GM12878 (cell line): ENCODE data around the gene BAZ2B. TPM values are rescaled to one million over a fixed set of nuclear protein-coding genes. Genes with fewer than 3 reads are reported as not detected.

Experiments
- ATAC-seq: fragments of 200-7000 bp; cut with Tn5 transposase; 3 replicates; pipeline ENCODE4 v1.9.1; 2020; ENCODE audit warnings: mild to moderate bottlenecking, moderate library complexity
- BruUV-seq: library from RNA; stranded (reverse); fragments of 400-500 nt; replicated peaks from 2 replicates; lab custom pipeline; 2021; lab: Mats Ljungman, UMichigan
- CTCF ChIA-PET: fragments of 300-600 bp; sonication (Branson Sonifier 250); formaldehyde crosslinking; extraction: SDS; loops from one replicate; lab custom pipeline; 2021; ENCODE audit warnings: inconsistent platforms; lab: Yijun Ruan, JAX
- POLR2A ChIA-PET: fragments of 350-600 bp; formaldehyde crosslinking; extraction: SDS; loops from one replicate; lab custom pipeline; 2021; ENCODE audit warnings: inconsistent platforms; lab: Charles Lee
- RAD21 ChIA-PET: fragments of 300-600 bp; sonication (Branson Sonifier 250); formaldehyde crosslinking; loops from one replicate; lab custom pipeline; 2023; ENCODE audit warnings: antibody characterized with exemption; ENCODE audit not compliant: unreplicated experiment; lab: Charles Lee
- SMC1A ChIA-PET: fragments of 300-600 bp; sonication (Branson Sonifier 250); formaldehyde crosslinking; loops from one replicate; lab custom pipeline; 2023; ENCODE audit not compliant: unreplicated experiment, uncharacterized antibody; lab: Charles Lee
- DNase-seq: peaks from one replicate; pipeline ENCODE4 v3.0.0-alpha.2; 2011; ENCODE audit warnings: low read depth, low spot score
- FAIRE-seq: peaks from 3 replicates; lab custom pipeline; 2011; peaks lifted over from hg19 to GRCh38; lab: Jason Lieb, UNC
- H2AFZ ChIP-seq: 2 replicates; pipeline ENCODE4 v1.6.0; 2011; ENCODE audit warnings: low read depth, low read length, control low read depth; ENCODE audit not compliant: control insufficient read depth
- H3K27ac ChIP-seq: 2 replicates; pipeline ENCODE4 v1.5.1; 2011; ENCODE audit warnings: control low read depth; ENCODE audit not compliant: control insufficient read depth, insufficient read depth
- H3K27me3 ChIP-seq, 2 experiments: replicated peaks in 1 of 2; 2 replicates each; pipeline versions ENCODE4 v1.6.0 to v1.6.1; 2011; ENCODE audit warnings: low read length in 1 of 2; ENCODE audit not compliant: control insufficient read depth in 2 of 2, insufficient read depth in 2 of 2
- H3K36me3 ChIP-seq, 2 experiments: 2 replicates each; pipeline ENCODE4 v1.5.1; 2011; ENCODE audit warnings: low read length in 1 of 2; ENCODE audit not compliant: control insufficient read depth in 2 of 2, insufficient read depth in 2 of 2
- H3K4me1 ChIP-seq: 2 replicates; pipeline ENCODE4 v1.6.1; 2011; ENCODE audit warnings: mild to moderate bottlenecking, low read length, moderate library complexity, mixed read lengths; ENCODE audit not compliant: control insufficient read depth, insufficient read depth
- H3K4me2 ChIP-seq: 2 replicates; pipeline ENCODE4 v1.6.0; 2011; ENCODE audit warnings: control low read depth; ENCODE audit not compliant: control insufficient read depth, insufficient read depth
- H3K4me3 ChIP-seq: fragments of 200-600 bp; sonication (generic); 2 replicates; pipeline ENCODE4 v1.5.1; 2016
- H3K79me2 ChIP-seq: 2 replicates; pipeline ENCODE4 v1.6.0; 2011; ENCODE audit warnings: low read length; ENCODE audit not compliant: control insufficient read depth, insufficient read depth
- H3K9ac ChIP-seq: 2 replicates; pipeline ENCODE4 v1.8.0; 2011; ENCODE audit warnings: low read length, control low read depth, mixed read lengths; ENCODE audit not compliant: control insufficient read depth, insufficient read depth
- H3K9me3 ChIP-seq: replicated peaks from 3 replicates; pipeline ENCODE4 v1.5.1; 2011; ENCODE audit warnings: mild to moderate bottlenecking, low read length; ENCODE audit not compliant: control insufficient read depth, insufficient read depth
- H4K20me1 ChIP-seq: 2 replicates; pipeline ENCODE4 v1.6.0; 2011; ENCODE audit not compliant: control insufficient read depth, insufficient read depth
- ASH2L ChIP-seq: fragments of 300-600, 200-600 bp; sonication (generic); IDR thresholded peaks from 2 replicates; pipeline ENCODE4 v1.6.1; 2017; ENCODE audit warnings: low read depth, mild to moderate bottlenecking, borderline replicate concordance
- EED ChIP-seq: sonication (generic); IDR thresholded peaks from 2 replicates; pipeline ENCODE4 v1.6.1; 2016; ENCODE audit warnings: antibody characterized with exemption, low read depth
- ETV6 ChIP-seq, 2 experiments: fragments of 450-650 bp in 1 of 2; IDR thresholded peaks in 1 of 2; conservative IDR thresholded peaks in 1 of 2; 2 replicates each; pipeline ENCODE4 v1.6.1; 2014; ENCODE audit warnings: antibody characterized with exemption in 1 of 2, borderline replicate concordance in 1 of 2, low read depth in 1 of 2, mild to moderate bottlenecking in 1 of 2, moderate library complexity in 1 of 2
- IKZF1 ChIP-seq: fragments of 450-650 bp; conservative IDR thresholded peaks from 2 replicates; pipeline ENCODE4 v1.6.1; 2017; ENCODE audit warnings: antibody characterized with exemption, mild to moderate bottlenecking
- MEF2B ChIP-seq: fragments of 450-650 bp; IDR thresholded peaks from 2 replicates; pipeline ENCODE4 v1.6.1; 2018; ENCODE audit warnings: mild to moderate bottlenecking, moderate library complexity; ENCODE audit not compliant: partially characterized antibody, poor library complexity, severe bottlenecking
- NFXL1 ChIP-seq: fragments of 450-650 bp; IDR thresholded peaks from 2 replicates; pipeline ENCODE4 v1.6.1; 2017; ENCODE audit warnings: antibody characterized with exemption, mild to moderate bottlenecking, borderline replicate concordance
- RB1 ChIP-seq: fragments of 450-650 bp; formaldehyde crosslinking; IDR thresholded peaks from 2 replicates; pipeline ENCODE4 v1.6.1; 2017; ENCODE audit warnings: mild to moderate bottlenecking, borderline replicate concordance
- SPI1 ChIP-seq: IDR thresholded peaks from 2 replicates; pipeline ENCODE4 v1.6.1; 2011; ENCODE audit warnings: low read depth, mild to moderate bottlenecking, low read length, moderate library complexity, borderline replicate concordance; ENCODE audit not compliant: insufficient read depth
- SUPT20H ChIP-seq: IDR thresholded peaks from 2 replicates; pipeline ENCODE4 v1.6.1; 2011; ENCODE audit warnings: low read depth, mild to moderate bottlenecking, low read length, moderate library complexity, borderline replicate concordance; ENCODE audit not compliant: control insufficient read depth
- TARDBP ChIP-seq: IDR thresholded peaks from 2 replicates; pipeline ENCODE4 v1.6.1; 2016; ENCODE audit warnings: borderline replicate concordance
- YBX1 ChIP-seq: fragments of 450-650 bp; IDR thresholded peaks from 2 replicates; pipeline ENCODE4 v1.6.1; 2016; ENCODE audit warnings: antibody characterized with exemption
- ZNF24 ChIP-seq: fragments of 450-650 bp; IDR thresholded peaks from 2 replicates; pipeline ENCODE4 v1.6.1; 2017; ENCODE audit warnings: antibody characterized with exemption, mild to moderate bottlenecking
- in situ Hi-C: fragments of 300-500 bp; cut with MboI; formaldehyde crosslinking; loops from 9 replicates; pipeline ENCODE4 v1.14.3; 2018; ENCODE audit warnings: mixed read lengths
- intact Hi-C: fragments of 100-400 bp; cut with micrococcal nuclease; formaldehyde crosslinking; loops from one replicate; pipeline ENCODE4 v1.14.2; 2022; ENCODE audit not compliant: unreplicated experiment
- polyA plus RNA-seq, 11 experiments: library from polyadenylated mRNA; depleted of rRNA in 4 of 11; unstranded in 6 of 11; stranded (reverse) in 5 of 11; fragments of >200 nt; fragmentation: Nextera tagmentation in 4 of 11; fragmentation: Illumina TruSeq in 1 of 11; extraction: Ambion mirVana in 4 of 11; extraction: Trizol in 1 of 11; gene quantifications; 1 replicate in 1 of 11; 2 replicates in 10 of 11; pipeline versions ENCODE4 v1.2.1 to v1.2.3, GENCODE V29; 2011 to 2016; ENCODE audit warnings: inconsistent platforms in 2 of 11, missing spikeins in 2 of 11, low read depth in 1 of 11
- total RNA-seq, 4 experiments: library from RNA; depleted of rRNA in 3 of 4; stranded (reverse); fragments of >200 nt in 3 of 4; fragmentation: Illumina TruSeq in 1 of 4; extraction: Trizol in 1 of 4; gene quantifications; 2 replicates each; pipeline versions ENCODE4 v1.2.1 to v1.2.3, GENCODE V29; 2013 to 2021

BAZ2B gene
- total and polyA plus RNA-seq, 10 of the 15 experiments (the other 5 are each of a cell fraction or from before 2014, with no cell fraction given), result 8.8 to 49.7 (median 24.7) TPM

- intact Hi-C loops (no loop called here), in situ Hi-C loops (no loop called here)
- no peak overlapping the region for H3K27ac ChIP-seq
- TF ChIP-seq ASH2L, result no peak
- no peak for TF ChIP-seq YBX1
- TF ChIP-seq IKZF1, result no peak
- no peak for TF ChIP-seq TARDBP
- no peak for TF ChIP-seq MEF2B
- peak; percentile 18; the same call in 1 of the 2 replicates for TF ChIP-seq SPI1
- TF ChIP-seq SUPT20H, result no peak
- TF ChIP-seq EED, result no peak
- no peak for TF ChIP-seq ZNF24
- TF ChIP-seq ETV6 (conservative IDR thresholded peaks at IDR 0.05 in 1 of 2, IDR thresholded peaks at IDR 0.05 in 1 of 2; ENCODE audit: borderline replicate concordance in 1 of 2, low read depth in 1 of 2), result peak in 1 of 2 experiments; percentile 44; a peak in 1 of 4 replicates
- TF ChIP-seq RB1, result no peak
- no peak for TF ChIP-seq NFXL1
- no peak overlapping the region for H3K4me2 ChIP-seq
- no peak overlapping the region for H2AFZ ChIP-seq
- H3K9ac ChIP-seq, result no peak overlapping the region
- CTCF ChIA-PET, result interaction anchor here (1.0 kb wide), 1 partner anchor 29 kb away, joined by 3 read pairs; no protein-coding TSS in a partner anchor
- RAD21 ChIA-PET, result interaction anchor here (0.6 kb wide), 1 partner anchor 19 kb away, joined by 3 read pairs; no protein-coding TSS in a partner anchor
- H3K4me3 ChIP-seq, result no peak overlapping the region
- H3K27me3 ChIP-seq, result no peaks in the 10 kb centered on the region
- no peaks in the 10 kb centered on the region for H3K36me3 ChIP-seq
- no peaks in the 10 kb centered on the region for H3K4me1 ChIP-seq
- FAIRE-seq (no peak), DNase-seq (no peak), ATAC-seq (peak; percentile 40)
- POLR2A ChIA-PET, result interaction anchor here (0.5 kb wide), 1 partner anchor 22 kb away, joined by 4 read pairs; no protein-coding TSS in a partner anchor
- no peaks in the 10 kb centered on the region for H3K79me2 ChIP-seq
- H4K20me1 ChIP-seq, result no peaks in the 10 kb centered on the region
- BruUV-seq, result TSS peak; percentile 36
- no peaks in the 10 kb centered on the region for H3K9me3 ChIP-seq
- SMC1A ChIA-PET, result no interaction called here
Observed at GRCh38 chr2:159497256-159497655, 119.1 kb downstream of the BAZ2B start.
